H1 (cell line): ENCODE data around the gene MYL11. TPM values are rescaled to one million over a fixed set of nuclear protein-coding genes. Genes with fewer than 3 reads are reported as not detected.

Experiments used
- ATF2 ChIP-seq: IDR thresholded peaks from 2 replicates; pipeline ENCODE4 v1.6.1; 2012; ENCODE audit warnings: low read length, inconsistent platforms
- E2F6 ChIP-seq: IDR thresholded peaks from 2 replicates; pipeline ENCODE4 v1.6.1; 2012; ENCODE audit warnings: inconsistent platforms
- NRF1 ChIP-seq: IDR thresholded peaks from 2 replicates; pipeline ENCODE4 v1.6.1; 2011; ENCODE audit warnings: mild to moderate bottlenecking, low read depth, low read length, improper control_type of control experiment
- PHF8 ChIP-seq: fragments of 200-600 bp; sonication (generic); conservative IDR thresholded peaks from 2 replicates; pipeline ENCODE4 v1.7.1; 2012; ENCODE audit warnings: low read depth, mild to moderate bottlenecking, inconsistent platforms, low read length, moderate library complexity
- SAP30 ChIP-seq: fragments of 300-600 bp; sonication (generic); IDR thresholded peaks from 2 replicates; pipeline ENCODE4 v1.7.1; 2012; ENCODE audit warnings: low read length, moderate library complexity, mild to moderate bottlenecking, inconsistent platforms; ENCODE audit not compliant: insufficient read depth, insufficient replicate concordance
- SIN3A ChIP-seq, 2 experiments: IDR thresholded peaks in 1 of 2; conservative IDR thresholded peaks in 1 of 2; 2 replicates each; pipeline ENCODE4 v1.6.1; 2011 to 2012; ENCODE audit warnings: low read length in 2 of 2, improper control_type of control experiment in 1 of 2, low read depth in 1 of 2, mild to moderate bottlenecking in 1 of 2
- TCF12 ChIP-seq: IDR thresholded peaks from 2 replicates; pipeline ENCODE4 v1.6.1; 2011; ENCODE audit warnings: low read depth, mild to moderate bottlenecking, low read length
- polyA plus RNA-seq, 7 experiments: library from polyadenylated mRNA; depleted of rRNA in 3 of 7; stranded (reverse) in 5 of 7; unstranded in 2 of 7; fragments of >200 nt in 5 of 7; fragments of 200-250 nt in 2 of 7; gene quantifications; 1 replicate in 5 of 7; 2 replicates in 1 of 7; 4 replicates in 1 of 7; pipeline versions ENCODE4 v1.2.1 to v1.2.3, GENCODE V29; 2011 to 2013; ENCODE audit warnings: missing spikeins in 2 of 7, mixed read lengths in 2 of 7
- total RNA-seq: library from RNA; stranded (reverse); fragmentation: NEBNext Ultra II Directional; extraction: Animal tissue kit (Norgen Biotek cat#: 25700); gene quantifications from 2 replicates; pipeline ENCODE4 v1.2.1, GENCODE V29; 2021

MYL11 gene
- total and polyA plus RNA-seq, 2 of the 8 experiments (the other 6 are each of a cell fraction or from before 2014, with no cell fraction given) = 1.2 to 1.4 TPM

DNA sequence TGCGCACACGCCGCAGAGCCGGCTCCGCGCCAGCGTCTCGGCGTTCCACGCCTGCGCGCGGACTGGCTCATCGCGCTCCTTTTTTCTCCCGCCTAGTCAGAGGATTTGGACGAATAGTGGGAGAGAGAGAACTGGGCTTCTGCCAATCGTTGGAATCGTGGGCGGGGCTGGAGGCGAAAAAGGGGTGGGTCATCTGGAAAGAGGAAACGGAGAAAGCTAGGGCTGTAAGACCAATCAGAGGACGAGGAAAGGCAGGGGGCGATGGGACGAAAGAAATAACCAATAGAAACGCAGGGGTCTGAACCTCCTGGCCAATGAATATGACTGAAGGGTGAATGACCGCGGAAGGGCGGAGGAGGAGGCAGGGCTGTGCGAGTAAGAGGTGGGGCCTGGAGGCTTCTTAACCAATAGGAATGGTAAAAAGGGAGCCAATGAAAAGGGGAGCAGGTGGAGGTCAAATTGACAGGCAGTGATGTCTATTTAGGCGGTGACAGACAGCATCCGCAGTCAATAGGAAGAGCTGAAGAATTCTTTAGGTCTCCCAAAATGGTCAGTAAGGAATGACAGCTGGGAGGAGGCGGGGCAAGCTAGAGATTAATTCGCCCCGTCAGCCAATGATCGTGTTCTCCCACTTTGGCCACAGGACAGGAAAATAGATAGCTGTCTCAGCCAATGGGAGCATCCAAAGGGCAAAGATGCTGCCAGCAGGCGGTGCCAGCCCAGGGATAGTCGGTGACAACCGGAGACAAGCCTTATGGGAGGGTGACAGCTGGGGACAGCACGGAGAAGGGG lies 4.0 kb upstream of the MYL11 start, which contains the start of gene TBC1D10B (continued):
- TF ChIP-seq E2F6 (peak; percentile 67; the same call in 1 of the 2 replicates), PHF8 (0 out of 2 replicates have a peak, but pooled peaks have one; percentile 35), SIN3A (conservative IDR thresholded peaks at IDR 0.05 in 1 of 2, IDR thresholded peaks at IDR 0.05 in 1 of 2; ENCODE audit: low read depth in 1 of 2, low read length in 2 of 2) (peak; percentile 76 to 96; a peak in 2 of 4 replicates), ATF2 (no peak), NRF1 (peak; percentile 89), TCF12 (no peak), SAP30 (no peak)
